ENCODE measurements around the gene TMEM125. TPM values are rescaled to one million over a fixed set of nuclear protein-coding genes. Genes with fewer than 3 reads are reported as not detected.

The TMEM125 gene
- total RNA-seq, 1 donor from 2014 or later, result not detected

- peak; percentile 35 to 82 for DNase-seq (ENCODE audit: low read depth in 2 of 2)
Observed at GRCh38 chr1:43274125-43274803, 4.5 kb downstream of the TMEM125 start.

GRCh38 chr1:43274804-43275180 is 5.0 kb downstream of the TMEM125 start:
- DNase-seq (ENCODE audit: low read depth in 2 of 2), result no peak

- no peak for DNase-seq (ENCODE audit: low read depth in 2 of 2)
Observed at GRCh38 chr1:43275826-43276620, 6.2 kb downstream of the TMEM125 start.

- no peak for DNase-seq (ENCODE audit: low read depth in 2 of 2)
Observed at GRCh38 chr1:43276673-43277072, 6.9 kb downstream of the TMEM125 start.

- no peak for DNase-seq (ENCODE audit: low read depth in 2 of 2)
Observed at GRCh38 chr1:43277116-43277876, 7.5 kb downstream of the TMEM125 start.

GRCh38 chr1:43279161-43279560 is 9.4 kb downstream of the TMEM125 start:
- DNase-seq (ENCODE audit: low read depth in 2 of 2), result no peak

- DNase-seq (ENCODE audit: low read depth in 2 of 2), result no peak
Observed at GRCh38 chr1:43279666-43280065, 9.9 kb downstream of the TMEM125 start.

GRCh38 chr1:43280692-43281091 is 10.9 kb downstream of the TMEM125 start:
- peak in 1 of 2 donors; percentile 33 for DNase-seq (ENCODE audit: low read depth in 2 of 2)

GRCh38 chr1:43282220-43283195 is 12.7 kb downstream of the TMEM125 start:
- DNase-seq (ENCODE audit: low read depth in 2 of 2), result no peak

- no peak for DNase-seq (ENCODE audit: low read depth in 2 of 2)
Observed at GRCh38 chr1:43284065-43284464, 14.3 kb downstream of the TMEM125 start.

- DNase-seq (ENCODE audit: low read depth in 2 of 2), result no peak
Observed at GRCh38 chr1:43284546-43285110, 14.8 kb downstream of the TMEM125 start.

GRCh38 chr1:43285269-43285990 is 15.6 kb downstream of the TMEM125 start, which contains the start of gene C1orf210:
TSS of gene C1orf210 (minus strand) at chr1:43285581. CDS start at chr1:43283270, 2,311 bp downstream.
- no peak for DNase-seq (ENCODE audit: low read depth in 2 of 2)

GRCh38 chr1:43286115-43286514 is 16.3 kb downstream of the TMEM125 start:
- DNase-seq (ENCODE audit: low read depth in 2 of 2), result no peak

GRCh38 chr1:43286533-43286932 is 16.8 kb downstream of the TMEM125 start:
- DNase-seq (ENCODE audit: low read depth in 2 of 2), result no peak

GRCh38 chr1:43288058-43288784 is 18.4 kb downstream of the TMEM125 start:
- no peak for DNase-seq (ENCODE audit: low read depth in 2 of 2)

- no peak for DNase-seq (ENCODE audit: low read depth in 2 of 2)
Observed at GRCh38 chr1:43288785-43289706, 19.3 kb downstream of the TMEM125 start.

- no peak for DNase-seq (ENCODE audit: low read depth in 2 of 2)
Observed at GRCh38 chr1:43292216-43292615, 22.4 kb downstream of the TMEM125 start.

- DNase-seq (ENCODE audit: low read depth in 2 of 2), result no peak
Observed at GRCh38 chr1:43292679-43293078, 22.9 kb downstream of the TMEM125 start.

Data from lung microvascular endothelial cell (primary cell).